DOHH2 (cell line): ENCODE measurements around the gene LAP3.
A peak's percentile ranks its signal among the peaks of the same experiment; 100 is the strongest.

Source experiments
- H3F3A ChIP-seq: fragments of 200-600 bp; sonication (generic), shearing (Covaris generic); 2 replicates; pipeline ENCODE4 v1.6.0; 2016; ENCODE audit warnings: antibody characterized with exemption, mild to moderate bottlenecking; ENCODE audit not compliant: control insufficient read depth, insufficient read depth
- H3K27ac ChIP-seq: fragments of 200-600 bp; sonication (generic); 2 replicates; pipeline ENCODE4 v1.5.1; 2014; ENCODE audit warnings: low read depth, mild to moderate bottlenecking, low read length, moderate library complexity
- H3K27me3 ChIP-seq: fragments of 200-600 bp; sonication (generic); 2 replicates; pipeline ENCODE4 v1.6.1; 2014; ENCODE audit warnings: mild to moderate bottlenecking, low read length, mixed read lengths; ENCODE audit not compliant: control insufficient read depth
- H3K36me3 ChIP-seq: fragments of 200-600 bp; sonication (generic); 2 replicates; pipeline ENCODE4 v1.6.1; 2014; ENCODE audit warnings: mild to moderate bottlenecking, low read length, moderate library complexity, mixed read lengths; ENCODE audit not compliant: control insufficient read depth
- H3K4me1 ChIP-seq: fragments of 200-600 bp; sonication (generic); 2 replicates; pipeline ENCODE4 v1.6.1; 2014; ENCODE audit warnings: mild to moderate bottlenecking, low read length, mixed read lengths; ENCODE audit not compliant: control insufficient read depth
- H3K4me2 ChIP-seq: fragments of 200-600 bp; sonication (generic); 2 replicates; pipeline ENCODE4 v1.6.0; 2014; ENCODE audit warnings: mild to moderate bottlenecking, low read length, moderate library complexity
- H3K4me3 ChIP-seq: fragments of 200-600 bp; sonication (generic); 2 replicates; pipeline ENCODE4 v1.5.1; 2014; ENCODE audit warnings: mild to moderate bottlenecking, low read length, mixed read lengths
- H3K79me2 ChIP-seq: fragments of 200-600 bp; sonication (generic); 2 replicates; pipeline ENCODE4 v1.6.1; 2014; ENCODE audit warnings: mild to moderate bottlenecking, low read length, mixed read lengths; ENCODE audit not compliant: control insufficient read depth
- H3K9me2 ChIP-seq: fragments of 200-600 bp; sonication (generic); replicated peaks from 2 replicates; pipeline ENCODE4 v1.6.1; 2014; ENCODE audit warnings: mild to moderate bottlenecking, low read length, mixed read lengths; ENCODE audit not compliant: control insufficient read depth
- H3K9me3 ChIP-seq: fragments of 200-600 bp; sonication (generic); 2 replicates; pipeline ENCODE4 v1.6.1; 2014; ENCODE audit warnings: antibody characterized with exemption, low read length, mixed read lengths; ENCODE audit not compliant: control insufficient read depth, insufficient read depth
- H4K20me1 ChIP-seq: fragments of 200-600 bp; sonication (generic); 2 replicates; pipeline ENCODE4 v1.6.0; 2014; ENCODE audit warnings: low read depth, mild to moderate bottlenecking, antibody characterized with exemption, low read length, moderate library complexity; ENCODE audit not compliant: control insufficient read depth, insufficient read depth
- CTCF ChIP-seq: fragments of 200-600 bp; sonication (generic); IDR thresholded peaks from one replicate; pipeline ENCODE4 v1.5.1; 2014; ENCODE audit warnings: antibody characterized with exemption, mild to moderate bottlenecking, low read depth, low read length; ENCODE audit not compliant: poor library complexity, severe bottlenecking
- EZH2phosphoT487 ChIP-seq: fragments of 200-600 bp; sonication (generic); IDR thresholded peaks from 2 replicates; pipeline ENCODE4 v1.6.1; 2017; ENCODE audit warnings: borderline replicate concordance, mild to moderate bottlenecking, antibody characterized with exemption, low read length, moderate library complexity, mixed read lengths

Gene LAP3

DNA sequence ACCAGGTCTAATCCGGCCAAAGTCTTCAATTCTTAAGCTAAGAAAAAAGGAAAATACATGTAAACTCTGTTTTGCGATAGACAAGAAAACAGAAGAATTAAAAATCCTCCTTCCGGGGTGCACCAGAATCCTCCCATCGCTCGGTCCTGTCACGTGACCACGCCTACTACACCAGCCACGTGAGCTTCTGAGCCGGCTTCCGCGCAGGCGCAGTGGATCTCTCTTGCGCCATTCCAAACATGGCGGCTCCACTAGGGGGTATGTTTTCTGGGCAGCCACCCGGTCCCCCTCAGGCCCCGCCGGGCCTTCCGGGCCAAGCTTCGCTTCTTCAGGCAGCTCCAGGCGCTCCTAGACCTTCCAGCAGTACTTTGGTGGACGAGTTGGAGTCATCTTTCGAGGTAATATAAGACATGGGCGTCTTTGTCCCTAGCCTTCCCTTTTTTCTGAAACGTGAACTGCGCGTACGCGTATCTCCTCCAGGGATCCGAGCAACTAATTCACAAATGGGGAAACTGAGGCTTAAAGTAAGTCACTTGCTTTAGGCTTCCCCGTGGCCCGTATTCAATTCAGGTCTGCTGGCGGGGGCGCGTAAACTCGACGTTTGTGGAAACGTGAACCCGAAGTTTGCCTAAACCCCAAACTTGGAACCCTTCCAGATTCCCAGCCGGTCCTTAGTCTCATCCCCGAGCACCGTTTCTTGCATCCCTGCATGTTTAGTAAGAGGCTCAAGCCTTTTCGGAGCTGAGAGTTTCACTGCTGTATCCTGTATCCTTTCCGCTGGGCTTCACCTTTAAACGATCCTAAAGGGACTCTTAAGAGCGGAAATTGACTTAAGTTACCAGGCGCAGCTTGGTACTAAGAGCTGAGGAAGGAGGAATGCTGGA is 37.7 kb downstream of the LAP3 start, which contains the start of gene MED28:
Gene MED28, plus strand, starts transcription at position 226 of the 884 bp plus-strand sequence. Its CDS starts 14 bp downstream, at position 240.
- H3K79me2 ChIP-seq: peaks cover 59% of the 10 kb centered on the region
- H3K9me2 ChIP-seq: no peaks in the 10 kb centered on the region
- H3K36me3 ChIP-seq: peaks cover 40% of the 10 kb centered on the region
- H3K27ac ChIP-seq: peak within 1 kb of the TSS; percentile 50
- TF ChIP-seq EZH2phosphoT487 (no peak), CTCF (no peak)
- no peaks in the 10 kb centered on the region for H3K9me3 ChIP-seq
- no peaks in the 10 kb centered on the region for H3K27me3 ChIP-seq
- peaks cover 4% of the 10 kb centered on the region; the same call in 1 of the 2 replicates for H3F3A ChIP-seq
- H3K4me3 ChIP-seq: peak within 1 kb of the TSS; percentile 89
- peak within 1 kb of the TSS; percentile 75 for H3K4me2 ChIP-seq
- peaks cover 42% of the 10 kb centered on the region for H3K4me1 ChIP-seq
- H4K20me1 ChIP-seq: peaks cover 19% of the 10 kb centered on the region

- Histone ChIP-seq H3K4me1 (peaks cover 42% of the 10 kb centered on the region), H3K27ac (no peak overlapping the region), H3K79me2 (peaks cover 68% of the 10 kb centered on the region), H3K4me3 (peak overlapping the region; percentile 2), H3K9me2 (no peaks in the 10 kb centered on the region), H4K20me1 (peaks cover 19% of the 10 kb centered on the region), H3K36me3 (peaks cover 56% of the 10 kb centered on the region), H3K27me3 (no peaks in the 10 kb centered on the region), H3K9me3 (no peaks in the 10 kb centered on the region), H3K4me2 (peak overlapping the region; percentile 75), H3F3A (peaks cover under 1% of the 10 kb centered on the region; the same call in 1 of the 2 replicates)
- no peak for TF ChIP-seq EZH2phosphoT487
- no peak for TF ChIP-seq CTCF
Measured at GRCh38 chr4:17616283-17616682, 39.3 kb downstream of the LAP3 start.

DNA sequence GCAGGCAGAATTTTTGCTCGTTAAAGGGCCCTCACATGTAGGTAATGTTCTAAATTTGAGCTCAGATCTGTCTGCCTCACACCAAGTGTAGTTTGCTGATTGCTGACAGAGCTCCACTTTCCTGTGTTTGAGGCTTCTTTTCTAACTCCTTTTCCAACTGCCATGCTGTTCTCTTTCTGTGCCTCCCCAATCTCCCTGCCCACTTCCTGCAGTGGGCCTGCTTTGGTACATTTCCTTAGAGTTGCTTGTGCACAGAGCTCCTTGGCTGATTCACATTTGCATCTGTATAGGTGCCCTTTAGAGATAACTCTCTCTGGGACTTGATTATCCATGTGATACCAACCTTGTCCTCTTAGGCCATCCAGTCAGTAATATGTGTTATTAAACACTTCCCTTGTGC is 41.9 kb downstream of the LAP3 start:
- H3K27ac ChIP-seq: no peak overlapping the region
- peaks cover 19% of the 10 kb centered on the region for H4K20me1 ChIP-seq
- no peaks in the 10 kb centered on the region for H3K9me3 ChIP-seq
- H3F3A ChIP-seq: no peaks in the 10 kb centered on the region
- no peaks in the 10 kb centered on the region for H3K9me2 ChIP-seq
- H3K4me2 ChIP-seq: no peak overlapping the region
- H3K4me1 ChIP-seq: peaks cover 32% of the 10 kb centered on the region
- H3K79me2 ChIP-seq: peaks cover 70% of the 10 kb centered on the region
- H3K27me3 ChIP-seq: no peaks in the 10 kb centered on the region
- H3K4me3 ChIP-seq: no peak overlapping the region
- H3K36me3 ChIP-seq: peaks cover 81% of the 10 kb centered on the region
- TF ChIP-seq EZH2phosphoT487: no peak
- TF ChIP-seq CTCF: no peak
